Epithelial cell of prostate (primary cell): ENCODE measurements around the gene ARGLU1.

Experiments
- DNase-seq: peaks from one replicate; pipeline ENCODE4 v3.0.0-alpha.2; 2011; ENCODE audit warnings: low read depth, low spot score
- H3K27ac ChIP-seq: fragments of 450-650 bp; 2 replicates; pipeline ENCODE4 v1.5.1; 2017; ENCODE audit warnings: mild to moderate bottlenecking

ARGLU1 gene

DNA sequence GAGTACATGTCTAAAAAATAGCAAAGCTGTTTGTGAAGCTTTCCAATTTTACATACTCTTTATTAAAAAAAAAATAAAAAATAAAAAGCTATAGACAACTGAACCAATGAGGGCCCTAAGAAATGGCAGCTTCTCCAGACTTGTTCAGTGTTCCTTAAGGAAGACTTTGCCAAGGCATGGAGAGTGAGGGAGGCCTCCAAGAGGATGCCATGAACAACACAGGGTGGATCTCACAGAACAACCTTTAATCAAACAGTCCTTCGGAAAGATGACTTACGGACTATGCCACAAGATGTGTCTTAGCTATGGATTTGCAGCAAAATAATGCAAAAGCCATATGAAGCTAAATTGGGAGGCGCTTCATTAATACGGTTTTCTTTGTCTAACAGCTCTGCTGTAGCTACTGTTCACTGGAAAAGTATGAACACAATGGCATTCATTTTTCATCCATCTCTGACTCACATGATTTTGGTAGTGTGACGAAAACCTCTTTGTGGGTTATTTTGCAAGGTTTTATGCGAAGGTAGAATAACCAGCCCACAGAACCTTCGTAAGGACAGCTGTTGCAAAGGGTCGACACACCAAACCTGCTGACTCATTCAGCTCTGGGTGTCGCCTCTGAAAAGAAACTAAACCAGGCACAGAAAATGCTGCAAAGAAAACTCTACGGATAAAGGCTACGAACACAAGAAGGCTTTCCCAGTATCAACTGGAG lies 60.2 kb downstream of the ARGLU1 start:
- H3K27ac ChIP-seq = peak overlapping the region; percentile 85
- peak; percentile 76 for DNase-seq

DNA sequence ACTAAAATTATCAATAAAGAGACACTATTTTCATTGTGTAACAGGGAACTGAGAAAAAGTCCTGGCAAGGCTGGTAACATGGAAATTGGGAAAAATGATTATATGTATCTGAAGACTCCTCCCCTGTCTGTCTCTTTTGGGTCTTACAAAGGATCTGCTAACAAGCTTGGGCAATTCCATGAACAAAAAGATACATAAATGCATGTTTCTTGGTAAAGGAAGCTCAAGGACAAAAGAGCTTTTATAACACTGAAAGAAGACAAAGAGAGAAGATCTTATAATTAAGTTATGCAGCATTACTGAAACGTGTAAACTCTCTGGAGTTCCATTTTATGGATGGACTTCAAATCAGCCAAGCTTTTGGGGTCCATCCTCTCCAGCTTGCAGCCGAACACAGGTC lies 61.7 kb downstream of the ARGLU1 start:
- peak overlapping the region; percentile 85 for H3K27ac ChIP-seq

DNA sequence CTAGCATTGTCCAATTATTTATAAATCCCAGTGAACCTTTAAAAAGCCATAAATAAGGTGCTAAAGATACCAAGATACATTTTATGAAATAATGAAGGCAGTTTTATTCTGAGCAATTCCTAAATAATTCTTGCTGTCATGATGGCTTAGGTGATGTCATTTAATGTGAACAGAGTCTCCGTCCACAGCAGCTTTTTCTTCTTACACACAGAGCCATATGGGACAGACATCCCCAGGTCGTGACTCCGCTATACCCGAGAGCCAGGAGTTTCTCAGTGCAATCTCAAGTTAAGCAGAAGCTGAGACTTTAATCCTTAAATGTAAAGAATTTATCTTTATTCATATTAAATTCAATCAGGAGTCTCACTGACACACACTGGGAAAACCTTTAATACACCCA lies 62.2 kb downstream of the ARGLU1 start:
- DNase-seq = no peak
- H3K27ac ChIP-seq = no peak overlapping the region

More for the DNA sequence above, 61.7 kb downstream of the ARGLU1 start:
- no peak for DNase-seq

DNA sequence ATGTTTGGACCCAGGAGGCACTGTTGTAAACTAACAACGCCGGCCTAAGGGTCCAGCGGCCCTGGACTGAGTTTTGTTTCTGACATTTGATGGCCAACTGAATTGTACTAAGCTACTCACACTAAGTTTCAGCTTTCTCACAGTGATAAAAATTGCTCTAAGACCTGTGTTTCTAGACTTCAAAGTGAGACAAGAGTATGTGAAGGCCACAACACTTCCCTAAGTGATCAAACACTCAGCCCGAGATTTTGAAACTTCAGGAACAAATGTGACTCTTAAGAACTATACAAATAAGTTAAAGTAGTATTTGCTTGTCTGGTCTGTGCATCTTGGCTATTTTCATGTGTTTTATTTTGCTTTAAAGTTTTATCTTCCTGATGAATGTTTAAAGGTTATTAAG lies 62.6 kb downstream of the ARGLU1 start:
- DNase-seq = no peak
- no peak overlapping the region for H3K27ac ChIP-seq

DNA sequence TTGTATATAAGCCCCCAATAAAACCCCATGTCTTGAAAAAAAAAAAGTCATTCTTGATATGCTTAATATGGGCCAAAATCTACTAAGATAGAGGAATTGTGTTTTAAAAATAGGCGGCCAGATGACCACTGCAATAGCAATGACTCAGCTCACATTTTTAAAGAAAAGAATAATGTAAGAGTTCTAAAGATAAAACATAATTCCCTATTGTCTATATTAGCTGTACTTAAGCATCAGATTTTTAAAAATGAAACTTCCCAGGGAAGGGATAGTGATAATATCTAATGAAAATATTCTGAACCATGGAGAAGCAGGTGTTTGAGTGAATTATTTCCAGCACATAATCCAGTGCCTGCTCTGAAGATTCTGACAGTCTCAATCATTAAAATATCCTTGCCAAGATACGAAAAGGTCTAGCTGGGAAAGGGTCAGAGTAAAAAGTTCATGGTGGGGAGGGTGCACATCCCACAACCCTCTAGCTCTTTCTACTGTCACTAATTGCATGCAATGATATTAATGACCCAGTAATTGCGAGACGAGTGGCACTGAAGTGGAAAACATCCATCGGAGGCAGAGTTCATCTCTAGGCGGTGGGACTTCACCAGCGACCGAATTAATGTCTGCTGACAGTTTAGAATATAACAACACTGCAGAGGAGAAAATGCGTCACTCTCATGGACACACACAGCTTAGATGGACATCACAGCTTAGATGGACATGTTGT lies 64.0 kb downstream of the ARGLU1 start:
- peak overlapping the region; percentile 53 for H3K27ac ChIP-seq
- DNase-seq = no peak

DNA sequence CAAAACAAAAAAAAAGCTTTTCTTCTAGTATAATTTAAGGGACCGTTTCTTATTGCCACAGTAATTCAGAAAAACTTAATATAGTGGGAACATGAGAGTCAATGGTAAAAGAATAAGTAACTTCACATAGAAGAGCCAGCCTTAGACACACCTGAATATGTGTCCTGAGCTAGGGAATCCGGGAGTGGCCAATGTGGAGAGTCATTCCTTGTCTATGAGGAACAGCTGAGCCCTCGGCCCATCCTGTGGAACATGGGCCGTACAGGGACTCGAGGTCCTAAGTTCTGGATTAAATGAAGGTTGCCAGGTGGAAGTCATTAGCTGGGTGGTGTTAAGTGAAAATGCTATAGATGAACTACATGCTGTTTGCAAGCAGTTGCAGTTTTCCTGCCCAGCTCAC lies 64.7 kb downstream of the ARGLU1 start:
- DNase-seq = no peak
- H3K27ac ChIP-seq = peak overlapping the region; percentile 53

DNA sequence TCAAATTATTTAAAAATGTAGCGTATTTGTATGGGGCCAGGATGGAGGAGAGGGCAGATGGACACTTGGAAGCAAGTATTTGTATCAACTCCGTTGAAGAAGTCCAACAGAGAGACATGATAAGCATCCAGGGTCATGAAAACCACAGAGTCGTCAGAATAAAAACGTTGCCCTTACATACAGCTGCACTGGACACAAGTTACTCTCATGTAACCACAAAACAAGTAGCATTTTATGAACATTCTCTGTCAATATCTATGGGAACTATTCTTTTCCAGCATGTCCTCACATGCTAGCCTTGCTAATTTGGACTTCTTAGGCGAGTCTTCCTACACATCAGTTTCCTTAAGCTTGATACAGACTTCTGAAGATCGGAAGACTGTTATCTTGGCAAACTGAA lies 67.5 kb downstream of the ARGLU1 start:
- peak overlapping the region; percentile 9 for H3K27ac ChIP-seq
- DNase-seq = no peak

DNA sequence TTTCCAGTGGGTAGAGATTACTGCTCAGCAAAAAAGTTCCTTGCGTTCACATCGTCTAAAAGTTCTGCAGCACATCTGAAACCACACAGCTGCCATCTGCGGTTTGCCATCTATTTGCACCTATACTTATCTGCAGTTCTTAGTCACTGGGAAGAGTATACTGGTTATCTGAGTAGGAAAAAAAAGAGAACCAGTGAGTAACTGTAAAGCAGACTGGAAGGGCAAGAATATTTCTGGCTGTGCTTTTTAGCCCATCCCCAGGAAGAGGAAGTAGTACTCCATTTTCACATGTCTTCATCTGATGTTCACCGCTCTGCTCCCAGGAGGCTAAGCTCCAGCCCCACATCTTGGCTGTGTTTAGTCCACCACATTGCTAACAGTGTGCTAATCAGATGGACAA lies 68.0 kb downstream of the ARGLU1 start:
- no peak for DNase-seq
- H3K27ac ChIP-seq = peak overlapping the region; percentile 9

DNA sequence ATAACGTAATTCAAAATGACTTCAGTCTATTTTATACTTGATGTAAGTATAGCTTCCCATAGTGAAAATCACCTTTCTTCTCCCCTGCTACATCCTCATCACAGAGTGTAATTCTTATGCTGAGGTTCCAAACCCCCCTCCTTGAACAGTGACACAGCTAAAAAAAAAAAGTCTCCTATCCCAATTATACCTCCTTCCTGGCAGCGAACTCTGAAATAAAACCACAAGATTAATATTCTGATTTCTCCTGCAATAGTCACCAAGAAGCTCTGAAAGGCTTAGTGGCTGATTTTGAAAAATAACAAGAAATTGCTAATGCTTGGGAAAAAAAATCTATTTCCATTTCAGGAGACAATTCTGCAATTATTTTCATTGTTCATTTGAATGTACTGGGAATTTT lies 68.8 kb downstream of the ARGLU1 start:
- DNase-seq = no peak
- no peak overlapping the region for H3K27ac ChIP-seq

DNA sequence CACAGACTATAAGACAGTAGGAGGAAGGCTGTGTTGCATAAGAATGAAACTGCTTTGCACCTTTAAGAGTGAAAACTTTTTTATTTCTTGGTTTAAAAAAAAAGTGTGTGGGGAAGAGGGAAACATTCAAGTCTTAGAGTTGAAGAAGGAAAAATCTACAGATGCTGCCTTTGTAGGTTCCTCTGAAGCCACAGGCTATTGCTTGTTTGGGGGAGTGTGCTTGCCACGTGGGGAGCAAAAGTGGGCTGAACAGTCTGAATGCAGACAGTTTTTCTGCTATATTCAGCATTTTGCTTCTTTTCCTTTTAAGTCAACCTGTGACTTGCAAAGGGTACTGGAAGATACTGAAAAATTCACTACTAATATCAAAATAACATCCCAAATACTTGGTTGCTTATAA lies 69.4 kb downstream of the ARGLU1 start:
- no peak overlapping the region for H3K27ac ChIP-seq
- no peak for DNase-seq

DNA sequence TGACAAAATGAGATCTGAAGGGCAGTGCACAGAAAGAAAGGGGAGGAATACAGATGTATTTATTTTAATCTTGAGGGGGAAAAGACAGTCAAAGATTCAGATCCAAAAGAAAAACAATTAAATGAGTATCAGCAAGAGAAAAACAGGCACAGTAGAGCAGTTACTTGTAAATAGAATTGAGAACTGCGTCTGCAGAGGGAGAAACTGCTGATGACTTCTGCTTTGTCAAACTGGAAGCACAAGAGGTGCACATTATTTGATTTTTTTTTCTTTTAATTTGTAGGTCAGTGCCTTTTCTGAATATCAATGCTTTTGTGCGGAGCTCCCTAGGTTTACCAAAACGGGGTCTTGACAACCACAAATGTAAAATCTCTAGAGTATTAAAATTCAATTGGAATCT lies 69.8 kb downstream of the ARGLU1 start:
- H3K27ac ChIP-seq = no peak overlapping the region
- DNase-seq = no peak

DNA sequence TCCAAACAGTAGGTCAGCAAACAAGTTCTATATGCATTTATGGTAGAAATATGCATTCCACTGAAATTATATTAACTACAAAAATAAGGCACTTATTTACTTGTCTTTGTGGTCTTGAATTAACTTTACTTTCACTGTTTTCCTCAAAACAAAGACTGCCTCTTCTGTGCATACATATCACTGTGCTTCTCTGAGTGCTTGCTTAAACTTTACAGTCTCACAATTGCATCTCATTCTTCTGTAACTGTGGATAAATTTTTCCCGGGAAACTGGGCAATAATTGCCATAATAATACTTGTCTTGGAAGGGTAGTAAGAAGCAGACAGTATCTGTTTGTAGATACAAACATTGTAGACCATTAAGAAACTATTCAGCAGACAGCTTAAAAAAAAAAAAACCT lies 70.9 kb downstream of the ARGLU1 start:
- H3K27ac ChIP-seq = no peak overlapping the region
- DNase-seq = no peak

DNA sequence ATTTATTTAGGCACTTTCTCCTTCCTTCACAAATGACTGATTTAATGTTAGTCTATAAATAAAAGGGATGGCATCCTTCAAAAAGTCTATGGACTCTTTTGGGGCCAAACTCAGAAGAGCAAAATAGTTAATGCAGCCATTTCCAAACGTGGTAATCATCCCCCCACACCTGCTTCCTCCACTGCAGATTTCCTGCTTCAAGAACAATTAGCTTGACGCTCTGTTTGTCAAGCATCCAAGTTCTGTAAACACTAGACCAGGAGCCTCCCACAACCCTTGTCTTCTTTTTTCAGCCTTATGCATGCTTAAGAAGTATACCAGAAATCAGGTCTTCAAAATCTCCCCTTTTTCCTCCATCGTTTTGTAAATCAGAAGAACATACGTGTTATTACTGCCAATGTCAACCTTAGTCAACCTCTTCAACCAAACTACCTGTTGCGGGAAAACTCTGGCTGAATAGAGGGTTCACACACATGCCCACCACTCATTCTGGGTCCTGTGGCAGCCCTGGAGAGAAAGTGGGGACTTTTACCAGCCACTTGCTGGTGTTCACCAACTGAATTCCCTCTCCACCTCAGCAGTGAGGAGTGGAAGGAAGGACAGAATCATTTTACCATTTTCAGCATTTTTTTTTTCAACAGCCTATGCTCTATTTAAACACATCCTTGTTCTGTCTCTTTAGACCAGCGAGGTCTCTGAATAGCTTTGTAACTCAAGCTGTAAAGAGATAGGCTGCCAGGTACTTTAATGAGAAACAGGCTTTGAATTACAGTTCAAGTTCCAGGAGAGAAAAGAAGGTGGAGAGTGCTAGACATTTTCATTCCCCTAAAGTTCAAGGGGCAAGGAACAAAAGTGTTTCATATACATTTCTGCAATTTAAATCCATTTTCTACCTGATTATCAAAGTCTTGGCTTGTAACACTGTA lies 71.6 kb downstream of the ARGLU1 start:
- no peak overlapping the region for H3K27ac ChIP-seq
- no peak for DNase-seq

DNA sequence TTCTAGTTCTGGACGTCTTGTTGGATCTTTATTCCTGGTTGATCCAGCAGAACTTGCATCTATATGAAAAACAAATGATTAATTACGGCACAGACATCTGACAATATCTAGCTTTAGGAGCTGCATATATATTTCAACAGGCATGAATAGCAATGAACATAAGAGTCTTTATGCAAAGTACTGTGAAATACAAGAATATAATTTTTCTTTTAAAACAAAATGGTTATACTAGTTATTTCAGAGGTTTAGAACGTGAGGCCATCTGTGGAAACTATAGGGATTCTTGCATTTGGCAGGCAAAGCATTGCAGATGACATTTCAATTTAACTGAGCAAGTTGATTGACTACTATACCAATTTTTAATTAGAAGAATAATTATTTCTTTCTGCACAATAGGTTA lies 73.0 kb downstream of the ARGLU1 start:
- H3K27ac ChIP-seq = no peak overlapping the region
- DNase-seq = no peak

DNA sequence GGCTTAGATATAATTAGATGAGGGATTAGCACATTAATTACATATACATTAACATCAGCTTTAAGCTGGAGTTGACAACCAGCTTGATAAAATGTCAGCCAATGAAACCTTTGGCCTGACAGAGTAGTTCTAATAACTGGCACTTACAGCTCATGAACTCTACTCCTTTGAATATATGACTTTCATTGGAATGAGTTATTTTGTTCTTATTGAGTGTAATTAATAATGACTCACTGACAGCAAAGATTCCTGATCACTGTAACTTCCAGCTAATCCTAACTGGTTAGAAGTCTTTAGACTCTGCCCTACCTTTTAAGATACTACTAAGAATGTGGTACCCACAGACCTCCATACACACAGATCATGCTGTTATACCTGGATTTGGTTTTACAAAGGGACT lies 73.4 kb downstream of the ARGLU1 start:
- no peak overlapping the region for H3K27ac ChIP-seq
- DNase-seq = no peak

DNA sequence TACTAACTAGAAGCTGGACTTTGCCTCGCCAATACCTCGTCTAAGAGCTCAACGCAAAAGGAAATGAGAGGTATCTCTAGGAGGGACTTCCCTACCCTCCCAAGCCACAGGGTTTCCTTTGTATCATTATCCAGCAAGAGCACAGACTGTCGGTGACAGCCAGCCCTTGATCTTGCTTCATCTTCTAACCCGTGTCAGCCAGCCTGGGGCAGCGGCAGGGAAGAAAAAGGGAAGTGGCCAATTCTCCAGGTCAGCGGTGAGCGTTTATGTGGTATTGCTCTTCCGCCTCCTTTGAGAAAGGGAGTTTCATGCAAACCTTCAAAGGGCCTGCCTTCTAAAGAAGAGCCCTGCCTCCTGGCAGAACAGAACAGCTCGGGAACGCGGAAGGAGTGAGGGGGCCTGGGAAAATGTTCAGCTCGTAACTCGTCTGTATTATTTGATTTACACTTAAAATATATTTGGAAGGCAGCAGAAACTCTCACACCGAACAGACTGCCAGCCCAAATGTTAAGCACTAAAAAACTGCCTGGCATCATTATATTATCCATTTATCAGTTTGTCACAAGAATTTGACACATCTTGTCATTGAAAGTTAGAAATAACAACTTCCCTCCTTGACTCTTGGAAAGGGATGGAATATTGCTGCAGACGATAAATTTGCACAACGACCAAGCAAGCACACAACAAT lies 74.3 kb downstream of the ARGLU1 start:
- no peak overlapping the region for H3K27ac ChIP-seq
- no peak for DNase-seq

DNA sequence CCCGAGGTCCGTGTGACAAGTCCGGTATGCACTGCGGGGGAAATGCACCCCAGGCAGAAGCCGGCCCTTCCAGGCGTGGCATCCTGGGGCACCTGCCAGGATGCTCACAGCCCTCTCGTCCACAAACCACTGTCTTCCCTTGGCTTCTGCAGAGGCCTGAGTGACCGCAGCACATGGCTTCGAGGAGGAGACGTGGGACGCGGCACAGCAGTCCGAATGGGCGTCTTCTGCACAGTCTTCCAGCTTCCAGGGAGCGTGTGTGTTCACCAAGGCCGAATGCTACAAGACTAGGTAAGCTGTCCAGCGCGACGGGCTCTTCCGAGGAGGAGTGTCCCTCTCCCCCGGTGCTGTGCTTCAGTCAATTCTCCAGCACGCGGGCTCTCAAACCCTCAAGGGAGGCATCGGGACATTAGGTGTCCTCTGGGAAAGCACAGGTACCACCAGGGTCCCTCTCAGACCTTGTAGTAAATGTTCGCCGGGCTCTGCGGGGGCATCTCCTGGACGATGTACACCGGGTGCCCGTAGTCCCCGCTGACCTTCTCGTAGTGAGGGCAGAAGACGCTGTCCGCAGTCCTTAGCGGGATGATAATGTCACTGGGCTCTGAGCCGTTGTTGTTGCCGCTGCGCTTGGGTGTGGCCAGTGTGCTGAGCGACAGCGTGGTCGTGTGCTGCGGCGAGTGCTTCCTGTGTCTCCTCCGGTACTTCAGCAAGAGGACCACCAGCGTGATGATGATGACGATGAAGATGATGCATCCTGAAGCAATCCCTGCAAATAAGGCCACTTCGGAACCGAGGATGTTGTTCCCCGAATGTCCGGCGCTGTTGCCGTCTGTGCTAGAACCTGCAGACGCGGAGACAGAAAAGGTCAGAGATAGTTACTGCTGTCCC lies 75.1 kb downstream of the ARGLU1 start:
- H3K27ac ChIP-seq = no peak overlapping the region
- DNase-seq = no peak

DNA sequence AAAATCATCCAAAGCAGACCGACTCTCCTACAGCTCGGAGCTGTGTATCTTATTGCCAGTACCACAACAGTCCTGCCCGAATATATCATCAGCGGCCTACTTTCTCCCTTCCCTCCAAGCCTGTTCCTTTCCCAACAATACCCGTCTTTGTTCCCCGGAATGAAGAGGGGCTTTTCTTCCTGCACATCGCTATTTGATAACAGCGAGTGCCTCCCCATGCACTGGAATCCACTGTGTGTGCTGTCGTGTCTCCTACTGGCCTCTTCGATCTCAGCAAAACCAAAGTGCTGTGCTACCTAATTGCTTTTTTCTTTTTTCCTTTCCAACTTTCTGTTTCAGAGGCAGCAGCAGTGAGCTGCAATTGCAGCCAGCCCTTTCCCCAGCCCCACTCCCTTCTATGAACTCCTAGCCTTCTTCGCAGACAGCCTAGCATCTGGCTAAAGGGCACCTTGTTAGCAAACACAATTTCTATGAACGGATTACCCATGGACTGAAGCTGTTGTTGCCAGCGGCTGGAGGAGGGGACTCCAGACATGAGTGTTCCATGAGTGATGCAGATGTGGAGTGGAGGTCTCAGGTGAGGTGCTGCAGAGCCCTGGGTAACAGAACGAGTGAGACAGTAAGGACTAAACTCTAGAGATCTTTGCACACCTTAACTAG lies 75.9 kb downstream of the ARGLU1 start:
- no peak overlapping the region for H3K27ac ChIP-seq
- DNase-seq = no peak
